HepG2 (cell line): ENCODE results near the gene NUP93.

Experiments
- ETV6 ChIP-seq: sonication (generic); formaldehyde crosslinking; conservative IDR thresholded peaks from 2 replicates; pipeline ENCODE4 v1.4.0; 2020; ENCODE audit warnings: missing genetic modification reagents
- MYC ChIP-seq: sonication (generic); formaldehyde crosslinking; IDR thresholded peaks from 2 replicates; pipeline ENCODE4 v1.9.0; 2021; ENCODE audit warnings: missing genetic modification reagents, borderline replicate concordance
- ZBTB7A ChIP-seq: sonication (generic); formaldehyde crosslinking; IDR thresholded peaks from 2 replicates; pipeline ENCODE4 v1.8.0; 2022; ENCODE audit warnings: mild to moderate bottlenecking, missing genetic modification reagents
- ZNF772 ChIP-seq: sonication (generic); formaldehyde crosslinking; IDR thresholded peaks from 2 replicates; pipeline ENCODE4 v1.5.0; 2020; ENCODE audit warnings: mild to moderate bottlenecking, missing genetic modification reagents

- no peak for TF ChIP-seq ETV6 (CRISPR knock-in tag)
- TF ChIP-seq MYC (CRISPR knock-in tag), result 0 out of 2 replicates have a peak, but pooled peaks have one; percentile 44
- TF ChIP-seq ZBTB7A (CRISPR knock-in tag), result no peak
- peak; percentile 2; the same call in 1 of the 2 replicates for TF ChIP-seq ZNF772
Observed at GRCh38 chr16:56848955-56849689, 119.2 kb downstream of the NUP93 start.
